Endodermal cell (in vitro differentiated cells): ENCODE measurements around the gene RBM4. TPM values are rescaled to one million over a fixed set of nuclear protein-coding genes. Genes with fewer than 3 reads are reported as not detected.
A peak's percentile ranks its signal among the peaks of the same experiment; 100 is the strongest.

ENCODE experiments used
- DNase-seq: peaks from one replicate; pipeline ENCODE4 v3.0.0-alpha.2; 2017
- H3K27ac ChIP-seq: 2 replicates; pipeline ENCODE4 v1.5.1; 2013; ENCODE audit warnings: mild to moderate bottlenecking, low read depth, low read length, moderate library complexity
- H3K27me3 ChIP-seq: 2 replicates; pipeline ENCODE4 v1.6.1; 2013; ENCODE audit warnings: mild to moderate bottlenecking, low read length, moderate library complexity; ENCODE audit not compliant: insufficient read depth, control insufficient read depth, poor library complexity, severe bottlenecking
- H3K36me3 ChIP-seq: 2 replicates; pipeline ENCODE4 v1.7.0; 2013; ENCODE audit warnings: mild to moderate bottlenecking, low read length, moderate library complexity; ENCODE audit not compliant: control insufficient read depth, insufficient read depth
- H3K4me1 ChIP-seq: one replicate; pipeline ENCODE4 v1.7.0; 2013; ENCODE audit warnings: low read length; ENCODE audit not compliant: control insufficient read depth, insufficient read depth
- H3K4me3 ChIP-seq: 2 replicates; pipeline ENCODE4 v1.5.1; 2013; ENCODE audit warnings: mild to moderate bottlenecking, low read length, moderate library complexity
- H3K9ac ChIP-seq: 2 replicates; pipeline ENCODE4 v1.6.1; 2013; ENCODE audit warnings: mild to moderate bottlenecking, low read length, moderate library complexity; ENCODE audit not compliant: poor library complexity, severe bottlenecking; ENCODE audit errors: extremely low read depth
- H3K9me3 ChIP-seq: 2 replicates; pipeline ENCODE4 v1.6.1; 2013; ENCODE audit warnings: mild to moderate bottlenecking, low read length, moderate library complexity; ENCODE audit not compliant: control insufficient read depth
- H3K27ac Mint-ChIP-seq: 2 replicates; pipeline ENCODE4 v1.8.0; 2020; ENCODE audit warnings: mixed read lengths
- H3K27me3 Mint-ChIP-seq: 2 replicates; pipeline ENCODE4 v1.8.0; 2021; ENCODE audit warnings: mild to moderate bottlenecking, mixed read lengths; ENCODE audit not compliant: insufficient read depth
- H3K36me3 Mint-ChIP-seq: 2 replicates; pipeline ENCODE4 v1.8.0; 2020; ENCODE audit warnings: low read depth, mixed read lengths
- H3K4me1 Mint-ChIP-seq: 2 replicates; pipeline ENCODE4 v1.8.0; 2020; ENCODE audit warnings: mixed read lengths
- H3K4me3 Mint-ChIP-seq: 2 replicates; pipeline ENCODE4 v1.8.0; 2020; ENCODE audit warnings: mild to moderate bottlenecking, moderate library complexity, mixed read lengths
- H3K9me3 Mint-ChIP-seq: 2 replicates; pipeline ENCODE4 v1.8.0; 2020; ENCODE audit warnings: mild to moderate bottlenecking, mixed read lengths
- WGBS, 2 experiments: methylation state at CpG; one replicate each; pipeline versions ENCODE4 v1.1.5 to v1.1.7; 2013; ENCODE audit warnings: missing lambda C conversion rate in 2 of 2, mixed read lengths in 1 of 2; ENCODE audit not compliant: insufficient coverage in 1 of 2, insufficient read length in 1 of 2; 5-methylcytosine and 5-hydroxymethylcytosine counted together
- total RNA-seq, 2 donors: library from RNA; stranded (reverse); fragmentation: NEBNext Ultra II Directional in 1 of 2; extraction: Animal tissue kit (Norgen Biotek cat#: 25700) in 1 of 2; gene quantifications; 2 replicates in 1 of 2; 3 replicates in 1 of 2; pipeline ENCODE4 v1.2.1, GENCODE V29; 2021
- TF ChIP-seq, protein P1 (sequence below): fragments of 200-600 bp; sonication (generic); conservative IDR thresholded peaks from 2 replicates; pipeline ENCODE4 v1.5.0; 2021; ENCODE audit warnings: antibody characterized with exemption, mild to moderate bottlenecking

The RBM4 gene
- total RNA-seq, 2 donors from 2014 or later, result 151 to 191 TPM

DNA sequence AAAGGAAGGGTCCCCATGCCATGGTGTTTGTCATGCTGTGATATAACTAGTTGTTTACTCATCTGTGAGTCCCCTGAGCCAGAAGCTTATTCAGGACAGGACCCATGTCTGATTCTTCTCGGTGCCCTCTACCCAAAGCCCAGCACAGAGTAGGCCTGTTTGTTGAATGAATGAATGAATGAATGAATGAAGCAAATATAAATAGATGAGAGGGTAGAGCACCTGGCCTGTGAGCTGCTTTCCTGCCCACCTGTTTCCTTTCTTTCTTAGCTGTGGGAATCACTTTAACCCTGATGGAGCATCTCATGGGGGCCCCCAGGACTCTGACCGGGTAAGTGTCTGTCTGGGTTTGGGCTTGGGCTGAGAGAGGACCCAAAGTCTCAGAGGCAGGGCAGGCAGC lies 38.3 kb upstream of the RBM4 start:
- no peak overlapping the region for H3K4me3 Mint-ChIP-seq
- no peaks in the 10 kb centered on the region for H3K9me3 Mint-ChIP-seq
- no peak overlapping the region for H3K27ac ChIP-seq
- H3K4me1 Mint-ChIP-seq, result no peaks in the 10 kb centered on the region
- no peaks in the 10 kb centered on the region for H3K9me3 ChIP-seq
- no peaks in the 10 kb centered on the region for H3K4me1 ChIP-seq
- DNase-seq, result no peak
- H3K36me3 ChIP-seq, result peaks cover 29% of the 10 kb centered on the region
- peaks cover 58% of the 10 kb centered on the region for H3K36me3 Mint-ChIP-seq
- WGBS, 2 experiments, result 91 to 100% methylated on average over 2 of the region's 2 CpGs
- no peaks in the 10 kb centered on the region for H3K27me3 Mint-ChIP-seq
- TF ChIP-seq, protein P1, sequence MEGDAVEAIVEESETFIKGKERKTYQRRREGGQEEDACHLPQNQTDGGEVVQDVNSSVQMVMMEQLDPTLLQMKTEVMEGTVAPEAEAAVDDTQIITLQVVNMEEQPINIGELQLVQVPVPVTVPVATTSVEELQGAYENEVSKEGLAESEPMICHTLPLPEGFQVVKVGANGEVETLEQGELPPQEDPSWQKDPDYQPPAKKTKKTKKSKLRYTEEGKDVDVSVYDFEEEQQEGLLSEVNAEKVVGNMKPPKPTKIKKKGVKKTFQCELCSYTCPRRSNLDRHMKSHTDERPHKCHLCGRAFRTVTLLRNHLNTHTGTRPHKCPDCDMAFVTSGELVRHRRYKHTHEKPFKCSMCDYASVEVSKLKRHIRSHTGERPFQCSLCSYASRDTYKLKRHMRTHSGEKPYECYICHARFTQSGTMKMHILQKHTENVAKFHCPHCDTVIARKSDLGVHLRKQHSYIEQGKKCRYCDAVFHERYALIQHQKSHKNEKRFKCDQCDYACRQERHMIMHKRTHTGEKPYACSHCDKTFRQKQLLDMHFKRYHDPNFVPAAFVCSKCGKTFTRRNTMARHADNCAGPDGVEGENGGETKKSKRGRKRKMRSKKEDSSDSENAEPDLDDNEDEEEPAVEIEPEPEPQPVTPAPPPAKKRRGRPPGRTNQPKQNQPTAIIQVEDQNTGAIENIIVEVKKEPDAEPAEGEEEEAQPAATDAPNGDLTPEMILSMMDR, result no peak
- no peak overlapping the region for H3K4me3 ChIP-seq
- no peak overlapping the region for H3K9ac ChIP-seq
- peak overlapping the region; percentile 72 for H3K27ac Mint-ChIP-seq
- H3K27me3 ChIP-seq, result no peaks in the 10 kb centered on the region

GRCh38 chr11:66600631-66601233 lies 37.8 kb upstream of the RBM4 start:
- 92% methylated on average over 2 to 4 of the region's 4 CpGs for WGBS, 2 experiments
- H3K27ac Mint-ChIP-seq, result peak overlapping the region; percentile 72

DNA sequence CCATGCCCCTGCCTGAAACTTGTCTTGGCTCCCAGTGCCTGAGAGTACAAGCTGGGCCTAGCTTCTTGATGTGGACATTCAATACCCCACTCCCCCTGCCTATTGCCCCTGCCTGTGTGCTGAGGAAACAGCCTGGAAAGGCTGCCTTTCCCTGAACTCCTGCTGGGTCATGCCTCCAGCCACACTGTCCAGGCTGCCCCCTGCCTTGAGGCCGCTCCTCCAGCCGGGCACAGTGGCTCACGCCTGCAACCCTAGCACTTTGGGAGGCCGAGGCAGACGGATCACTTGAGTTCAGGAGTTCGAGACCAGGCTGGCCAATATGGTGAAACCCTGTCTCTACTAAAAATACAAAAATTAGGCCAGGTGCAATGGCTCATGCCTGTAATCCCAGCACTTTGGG lies 35.4 kb upstream of the RBM4 start:
- H3K4me3 ChIP-seq, result no peak overlapping the region
- Mint-ChIP-seq H3K4me1 (no peaks in the 10 kb centered on the region), H3K27ac (no peak overlapping the region), H3K27me3 (no peaks in the 10 kb centered on the region), H3K36me3 (peaks cover 66% of the 10 kb centered on the region), H3K4me3 (no peak overlapping the region), H3K9me3 (no peaks in the 10 kb centered on the region)
- no peaks in the 10 kb centered on the region for H3K9me3 ChIP-seq
- no peaks in the 10 kb centered on the region for H3K27me3 ChIP-seq
- TF ChIP-seq, protein P1, result no peak
- H3K4me1 ChIP-seq, result no peaks in the 10 kb centered on the region
- no peak overlapping the region for H3K9ac ChIP-seq
- no peak for DNase-seq
- 81 to 86% methylated on average over 5 to 6 of the region's 6 CpGs for WGBS, 2 experiments
- peaks cover 31% of the 10 kb centered on the region for H3K36me3 ChIP-seq
- H3K27ac ChIP-seq, result no peak overlapping the region

More at GRCh38 chr11:66600631-66601233, 37.8 kb upstream of the RBM4 start:
- Mint-ChIP-seq H3K27me3 (no peaks in the 10 kb centered on the region), H3K4me1 (no peaks in the 10 kb centered on the region), H3K4me3 (no peak overlapping the region), H3K36me3 (peaks cover 60% of the 10 kb centered on the region), H3K9me3 (no peaks in the 10 kb centered on the region)
- H3K9ac ChIP-seq, result no peak overlapping the region
- DNase-seq, result no peak
- TF ChIP-seq, protein P1, result no peak
- H3K36me3 ChIP-seq, result peaks cover 32% of the 10 kb centered on the region
- H3K9me3 ChIP-seq, result no peaks in the 10 kb centered on the region
- no peak overlapping the region for H3K4me3 ChIP-seq
- no peak overlapping the region for H3K27ac ChIP-seq
- H3K4me1 ChIP-seq, result no peaks in the 10 kb centered on the region
- H3K27me3 ChIP-seq, result no peaks in the 10 kb centered on the region
